MM.1S (cell line): Measurements from ENCODE around the gene MRTFA.

Experiments used
- DNase-seq: peaks from one replicate; pipeline ENCODE4 v3.0.0-alpha.2; 2015
- H2AFZ ChIP-seq: fragments of 300-600 bp; sonication (generic); 2 replicates; pipeline ENCODE4 v1.6.0; 2016; ENCODE audit warnings: antibody characterized with exemption, low read length
- H3F3A ChIP-seq: fragments of 300-600 bp; sonication (generic); 2 replicates; pipeline ENCODE4 v1.6.1; 2016; ENCODE audit warnings: mild to moderate bottlenecking, antibody characterized with exemption, low read length, moderate library complexity, mixed read lengths; ENCODE audit not compliant: insufficient read depth
- H3K27ac ChIP-seq: fragments of 300-600 bp; sonication (generic); 2 replicates; pipeline ENCODE4 v1.5.1; 2016; ENCODE audit warnings: mild to moderate bottlenecking, low read length
- H3K27me3 ChIP-seq: fragments of 300-600 bp; sonication (generic); replicated peaks from 2 replicates; pipeline ENCODE4 v1.6.0; 2016; ENCODE audit warnings: low read length; ENCODE audit not compliant: insufficient read depth
- H3K36me3 ChIP-seq: fragments of 300-600 bp; sonication (generic); replicated peaks from 2 replicates; pipeline ENCODE4 v1.6.1; 2016; ENCODE audit warnings: mild to moderate bottlenecking, low read length, mixed read lengths; ENCODE audit not compliant: insufficient read depth
- H3K4me1 ChIP-seq: fragments of 300-600 bp; sonication (generic); 2 replicates; pipeline ENCODE4 v1.6.1; 2016; ENCODE audit warnings: low read length, mixed read lengths
- H3K4me2 ChIP-seq: fragments of 300-600 bp; sonication (generic); 2 replicates; pipeline ENCODE4 v1.6.0; 2016; ENCODE audit warnings: low read depth, low read length
- H3K4me3 ChIP-seq: fragments of 300-600 bp; sonication (generic); 2 replicates; pipeline ENCODE4 v1.5.1; 2016; ENCODE audit warnings: low read length, mixed read lengths
- H3K79me2 ChIP-seq: fragments of 300-600 bp; sonication (generic); 2 replicates; pipeline ENCODE4 v1.6.1; 2016; ENCODE audit warnings: mixed run types, low read length, mixed read lengths
- H3K9ac ChIP-seq: fragments of 300-600 bp; sonication (generic); 2 replicates; pipeline ENCODE4 v1.6.1; 2016; ENCODE audit warnings: low read length, mixed read lengths
- H3K9me2 ChIP-seq: fragments of 300-600 bp; sonication (generic); replicated peaks from 2 replicates; pipeline ENCODE4 v1.6.1; 2016; ENCODE audit warnings: mild to moderate bottlenecking, low read length, mixed read lengths; ENCODE audit not compliant: insufficient read depth
- H3K9me3 ChIP-seq: fragments of 300-600 bp; sonication (generic); replicated peaks from 2 replicates; pipeline ENCODE4 v1.6.1; 2016; ENCODE audit warnings: mild to moderate bottlenecking, low read length, mixed read lengths; ENCODE audit not compliant: insufficient read depth
- H4K20me1 ChIP-seq: fragments of 300-600 bp; sonication (generic); 2 replicates; pipeline ENCODE4 v1.6.1; 2016; ENCODE audit warnings: mild to moderate bottlenecking, low read length, moderate library complexity, mixed read lengths; ENCODE audit not compliant: insufficient read depth
- EZH2 ChIP-seq: fragments of 300-600 bp; sonication (generic); optimal IDR thresholded peaks from 2 replicates; pipeline ENCODE3; 2017; ENCODE audit warnings: low read depth, mild to moderate bottlenecking, antibody characterized with exemption, low read length, mixed read lengths
- EZH2phosphoT487 ChIP-seq: fragments of 300-600 bp; sonication (generic); IDR thresholded peaks from 2 replicates; pipeline ENCODE4 v1.6.1; 2018; ENCODE audit warnings: antibody characterized with exemption, low read length
- TF ChIP-seq, protein P1 (sequence below): fragments of 300-600 bp; sonication (generic); IDR thresholded peaks from 2 replicates; pipeline ENCODE4 v1.5.1; 2016; ENCODE audit warnings: antibody characterized with exemption, low read length, mixed read lengths

MRTFA gene

DNA sequence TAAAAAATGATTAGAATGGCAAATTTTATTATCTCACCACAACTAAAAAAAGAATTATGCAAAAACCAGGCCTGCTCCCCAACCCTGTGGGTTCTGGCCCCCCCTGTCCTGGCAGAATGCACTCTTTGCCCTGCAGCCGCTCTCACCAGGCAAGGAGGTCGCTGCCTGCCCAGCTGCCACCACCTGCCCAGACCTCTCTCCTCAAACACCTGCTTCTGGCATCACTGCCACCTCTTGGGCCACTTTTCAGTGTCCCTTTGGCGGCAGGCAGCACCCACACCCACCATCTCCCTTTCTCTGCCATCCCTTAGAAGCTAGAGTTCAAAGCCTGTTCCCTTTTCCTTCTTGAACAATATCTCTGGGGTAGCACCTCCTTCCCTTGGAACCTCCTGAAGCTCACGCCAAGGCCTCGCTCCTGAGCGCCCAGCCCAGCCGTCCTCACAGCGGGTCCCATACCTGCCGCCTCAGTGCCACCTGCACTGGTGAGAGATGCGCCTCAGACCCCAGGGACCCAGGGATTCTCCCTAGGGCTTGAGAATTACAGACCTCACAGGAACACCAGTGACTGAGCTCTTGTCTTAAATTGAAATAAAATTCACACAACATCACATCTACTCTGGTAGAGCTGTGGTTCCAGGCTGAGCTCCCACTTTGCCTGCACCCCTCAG, 221.5 kb downstream of the MRTFA start:
- no peak for TF ChIP-seq EZH2phosphoT487
- TF ChIP-seq EZH2 = no peak
- TF ChIP-seq, protein P1, sequence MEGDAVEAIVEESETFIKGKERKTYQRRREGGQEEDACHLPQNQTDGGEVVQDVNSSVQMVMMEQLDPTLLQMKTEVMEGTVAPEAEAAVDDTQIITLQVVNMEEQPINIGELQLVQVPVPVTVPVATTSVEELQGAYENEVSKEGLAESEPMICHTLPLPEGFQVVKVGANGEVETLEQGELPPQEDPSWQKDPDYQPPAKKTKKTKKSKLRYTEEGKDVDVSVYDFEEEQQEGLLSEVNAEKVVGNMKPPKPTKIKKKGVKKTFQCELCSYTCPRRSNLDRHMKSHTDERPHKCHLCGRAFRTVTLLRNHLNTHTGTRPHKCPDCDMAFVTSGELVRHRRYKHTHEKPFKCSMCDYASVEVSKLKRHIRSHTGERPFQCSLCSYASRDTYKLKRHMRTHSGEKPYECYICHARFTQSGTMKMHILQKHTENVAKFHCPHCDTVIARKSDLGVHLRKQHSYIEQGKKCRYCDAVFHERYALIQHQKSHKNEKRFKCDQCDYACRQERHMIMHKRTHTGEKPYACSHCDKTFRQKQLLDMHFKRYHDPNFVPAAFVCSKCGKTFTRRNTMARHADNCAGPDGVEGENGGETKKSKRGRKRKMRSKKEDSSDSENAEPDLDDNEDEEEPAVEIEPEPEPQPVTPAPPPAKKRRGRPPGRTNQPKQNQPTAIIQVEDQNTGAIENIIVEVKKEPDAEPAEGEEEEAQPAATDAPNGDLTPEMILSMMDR = no peak
- H3K27ac ChIP-seq = no peak overlapping the region
- no peaks in the 10 kb centered on the region for H4K20me1 ChIP-seq
- peaks cover 4% of the 10 kb centered on the region; the same call in 1 of the 2 replicates for H3K36me3 ChIP-seq
- no peak overlapping the region for H3K4me3 ChIP-seq
- H3K4me2 ChIP-seq = no peak overlapping the region
- H3K4me1 ChIP-seq = no peaks in the 10 kb centered on the region
- H2AFZ ChIP-seq = no peak overlapping the region
- no peaks in the 10 kb centered on the region for H3K79me2 ChIP-seq
- H3K9me2 ChIP-seq = no peaks in the 10 kb centered on the region
- DNase-seq = peak; percentile 20
- H3K27me3 ChIP-seq = no peaks in the 10 kb centered on the region
- no peaks in the 10 kb centered on the region for H3K9me3 ChIP-seq
- H3K9ac ChIP-seq = no peak overlapping the region
- no peaks in the 10 kb centered on the region for H3F3A ChIP-seq

DNA sequence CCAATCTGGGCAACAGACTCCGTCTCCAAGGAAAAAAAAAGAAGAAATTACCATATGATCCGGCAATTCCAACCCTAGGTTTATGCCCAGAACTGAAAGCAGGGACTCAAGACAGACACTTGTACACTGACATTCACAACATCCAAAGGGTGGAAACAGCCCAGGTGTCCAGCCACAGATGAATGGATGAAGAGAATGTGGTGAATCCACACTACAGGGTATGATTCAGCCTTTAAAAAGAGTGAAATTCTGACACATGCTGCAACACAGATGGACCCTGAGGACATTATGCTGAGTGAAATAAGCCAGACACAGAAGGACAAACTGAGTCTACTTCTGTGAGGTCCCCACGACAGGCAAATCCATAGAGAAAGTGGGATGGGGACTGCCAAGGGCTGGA, 222.2 kb downstream of the MRTFA start:
- H3K9ac ChIP-seq = no peak overlapping the region
- H3K27ac ChIP-seq = no peak overlapping the region
- H3F3A ChIP-seq = no peaks in the 10 kb centered on the region
- peaks cover 4% of the 10 kb centered on the region; the same call in 1 of the 2 replicates for H3K36me3 ChIP-seq
- no peak for DNase-seq
- no peaks in the 10 kb centered on the region for H3K9me3 ChIP-seq
- no peak overlapping the region for H3K4me3 ChIP-seq
- H3K4me2 ChIP-seq = no peak overlapping the region
- H3K4me1 ChIP-seq = no peaks in the 10 kb centered on the region
- no peaks in the 10 kb centered on the region for H4K20me1 ChIP-seq
- TF ChIP-seq EZH2phosphoT487 (no peak), EZH2 (no peak)
- H3K9me2 ChIP-seq = no peaks in the 10 kb centered on the region
- no peaks in the 10 kb centered on the region for H3K27me3 ChIP-seq
- no peak overlapping the region for H2AFZ ChIP-seq
- H3K79me2 ChIP-seq = no peaks in the 10 kb centered on the region

- Histone ChIP-seq H3K79me2 (no peaks in the 10 kb centered on the region), H3K4me1 (no peaks in the 10 kb centered on the region), H3K9me2 (no peaks in the 10 kb centered on the region), H3K36me3 (peaks cover 4% of the 10 kb centered on the region; the same call in 1 of the 2 replicates), H3K9ac (no peak overlapping the region), H3K9me3 (no peaks in the 10 kb centered on the region), H3K4me2 (no peak overlapping the region), H3K4me3 (no peak overlapping the region), H3F3A (no peaks in the 10 kb centered on the region), H3K27me3 (no peaks in the 10 kb centered on the region), H4K20me1 (no peaks in the 10 kb centered on the region), H2AFZ (no peak overlapping the region), H3K27ac (no peak overlapping the region)
- DNase-seq = no peak
- TF ChIP-seq EZH2 (no peak), EZH2phosphoT487 (no peak)
- TF ChIP-seq, protein P1 = no peak
Measured at GRCh38 chr22:40413873-40414272, 222.6 kb downstream of the MRTFA start.

DNA sequence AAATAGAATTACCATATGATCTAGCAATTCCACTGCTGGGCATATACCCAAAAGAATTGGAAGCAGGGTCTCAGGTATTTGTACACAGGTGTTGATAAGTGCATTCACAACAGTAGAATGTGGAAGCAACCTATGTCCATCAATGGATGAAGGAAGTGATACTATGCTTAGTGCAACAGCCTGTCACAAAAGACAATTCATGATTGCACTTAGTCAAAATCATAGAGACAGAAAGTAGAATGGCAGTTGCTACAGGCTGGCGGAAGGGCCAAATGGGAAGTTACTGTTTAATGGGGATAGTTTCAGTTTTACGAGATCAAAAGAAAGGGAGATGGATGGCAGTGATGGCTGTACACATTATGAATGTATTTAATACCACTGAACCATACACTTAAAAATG, 224.1 kb downstream of the MRTFA start:
- Histone ChIP-seq H3K4me1 (no peaks in the 10 kb centered on the region), H3K4me3 (no peak overlapping the region), H2AFZ (no peak overlapping the region), H3F3A (no peaks in the 10 kb centered on the region), H4K20me1 (no peaks in the 10 kb centered on the region), H3K79me2 (no peaks in the 10 kb centered on the region), H3K27ac (no peak overlapping the region), H3K9me2 (no peaks in the 10 kb centered on the region), H3K9ac (no peak overlapping the region), H3K9me3 (no peaks in the 10 kb centered on the region), H3K27me3 (no peaks in the 10 kb centered on the region), H3K36me3 (peaks cover 4% of the 10 kb centered on the region; the same call in 1 of the 2 replicates), H3K4me2 (no peak overlapping the region)
- no peak for DNase-seq
- TF ChIP-seq, protein P1 = no peak
- TF ChIP-seq EZH2 (no peak), EZH2phosphoT487 (no peak)
